ENCODE results near the gene MEOX2.

Gene MEOX2

DNA sequence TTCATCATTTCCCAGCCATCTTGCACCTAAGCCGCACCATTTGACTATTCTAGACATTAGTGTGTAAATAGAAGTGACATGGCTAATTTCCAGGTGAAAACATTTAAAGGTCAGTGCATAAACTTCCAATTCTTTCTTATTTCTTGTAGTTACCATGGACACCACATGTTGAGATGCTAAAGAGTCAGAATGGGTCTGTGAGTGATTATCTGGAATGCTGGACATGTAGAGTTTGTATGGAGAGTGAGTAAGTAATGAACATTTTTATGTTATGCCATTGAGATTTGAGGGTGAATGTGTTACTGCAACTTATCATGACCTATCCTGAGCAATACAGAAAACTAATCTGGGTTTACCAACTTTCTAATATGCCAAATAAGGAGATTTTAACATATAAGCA lies 60.4 kb downstream of the MEOX2 start:
- no peak for DNase-seq
- H3K4me2 ChIP-seq (ENCODE audit: low read depth, low read length) = no peak overlapping the region
- H3K4me3 ChIP-seq (ENCODE audit: low read length) = no peak overlapping the region
- no peak overlapping the region for H3K27ac ChIP-seq (ENCODE audit: low read length)
- no peak overlapping the region for H3K9ac ChIP-seq (ENCODE audit: low read length)
- H3F3A ChIP-seq (ENCODE audit: insufficient read depth, low read length) = no peaks in the 10 kb centered on the region
- H3K79me2 ChIP-seq (ENCODE audit: low read length) = no peaks in the 10 kb centered on the region
- H3K4me1 ChIP-seq (ENCODE audit: low read length) = no peaks in the 10 kb centered on the region
- no peak for TF ChIP-seq EZH2phosphoT487 (IDR thresholded peaks at IDR 0.05; ENCODE audit: low read length)
- no peak for TF ChIP-seq EZH2 (optimal IDR thresholded peaks at IDR 0.05; ENCODE audit: low read depth, low read length)
- TF ChIP-seq, protein P1, sequence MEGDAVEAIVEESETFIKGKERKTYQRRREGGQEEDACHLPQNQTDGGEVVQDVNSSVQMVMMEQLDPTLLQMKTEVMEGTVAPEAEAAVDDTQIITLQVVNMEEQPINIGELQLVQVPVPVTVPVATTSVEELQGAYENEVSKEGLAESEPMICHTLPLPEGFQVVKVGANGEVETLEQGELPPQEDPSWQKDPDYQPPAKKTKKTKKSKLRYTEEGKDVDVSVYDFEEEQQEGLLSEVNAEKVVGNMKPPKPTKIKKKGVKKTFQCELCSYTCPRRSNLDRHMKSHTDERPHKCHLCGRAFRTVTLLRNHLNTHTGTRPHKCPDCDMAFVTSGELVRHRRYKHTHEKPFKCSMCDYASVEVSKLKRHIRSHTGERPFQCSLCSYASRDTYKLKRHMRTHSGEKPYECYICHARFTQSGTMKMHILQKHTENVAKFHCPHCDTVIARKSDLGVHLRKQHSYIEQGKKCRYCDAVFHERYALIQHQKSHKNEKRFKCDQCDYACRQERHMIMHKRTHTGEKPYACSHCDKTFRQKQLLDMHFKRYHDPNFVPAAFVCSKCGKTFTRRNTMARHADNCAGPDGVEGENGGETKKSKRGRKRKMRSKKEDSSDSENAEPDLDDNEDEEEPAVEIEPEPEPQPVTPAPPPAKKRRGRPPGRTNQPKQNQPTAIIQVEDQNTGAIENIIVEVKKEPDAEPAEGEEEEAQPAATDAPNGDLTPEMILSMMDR (IDR thresholded peaks at IDR 0.05; ENCODE audit: low read length) = no peak
- no peaks in the 10 kb centered on the region for H4K20me1 ChIP-seq (ENCODE audit: insufficient read depth, low read length)
- H3K27me3 ChIP-seq (replicated peaks; ENCODE audit: insufficient read depth, low read length) = no peaks in the 10 kb centered on the region
- no peak overlapping the region for H2AFZ ChIP-seq (ENCODE audit: low read length)
- H3K9me3 ChIP-seq (replicated peaks; ENCODE audit: insufficient read depth, low read length) = no peaks in the 10 kb centered on the region; the same call in 1 of the 2 replicates
- no peaks in the 10 kb centered on the region for H3K9me2 ChIP-seq (replicated peaks; ENCODE audit: insufficient read depth, low read length)
- no peaks in the 10 kb centered on the region for H3K36me3 ChIP-seq (replicated peaks; ENCODE audit: insufficient read depth, low read length)

DNA sequence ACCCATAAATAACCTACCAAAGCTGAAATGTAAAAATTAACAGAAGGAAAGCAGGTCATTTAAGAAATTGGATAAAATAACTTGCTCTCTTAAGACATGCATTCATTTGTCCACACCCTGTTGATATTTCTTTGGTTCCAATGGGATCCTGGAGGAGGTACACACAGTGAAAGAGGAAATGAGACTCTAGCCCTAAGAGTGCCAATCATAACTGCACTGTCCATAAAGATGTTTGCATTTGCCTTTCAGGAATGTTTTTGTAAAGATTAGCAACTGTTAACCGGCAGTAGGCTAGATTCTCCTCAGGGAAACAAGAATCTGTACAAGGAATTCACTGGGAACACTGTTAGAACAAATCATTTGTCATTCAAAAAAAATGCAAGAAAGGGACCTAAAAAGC lies 61.0 kb downstream of the MEOX2 start:
- Histone ChIP-seq H3K4me3 (ENCODE audit: low read length) (no peak overlapping the region), H3K27ac (ENCODE audit: low read length) (no peak overlapping the region), H3K36me3 (replicated peaks; ENCODE audit: insufficient read depth, low read length) (no peaks in the 10 kb centered on the region), H3K4me1 (ENCODE audit: low read length) (no peaks in the 10 kb centered on the region), H3F3A (ENCODE audit: insufficient read depth, low read length) (no peaks in the 10 kb centered on the region), H3K9me2 (replicated peaks; ENCODE audit: insufficient read depth, low read length) (no peaks in the 10 kb centered on the region), H3K27me3 (replicated peaks; ENCODE audit: insufficient read depth, low read length) (no peaks in the 10 kb centered on the region), H3K4me2 (ENCODE audit: low read depth, low read length) (no peak overlapping the region), H3K9ac (ENCODE audit: low read length) (no peak overlapping the region), H3K9me3 (replicated peaks; ENCODE audit: insufficient read depth, low read length) (no peaks in the 10 kb centered on the region; the same call in 1 of the 2 replicates), H2AFZ (ENCODE audit: low read length) (no peak overlapping the region), H3K79me2 (ENCODE audit: low read length) (no peaks in the 10 kb centered on the region), H4K20me1 (ENCODE audit: insufficient read depth, low read length) (no peaks in the 10 kb centered on the region)
- no peak for DNase-seq
- TF ChIP-seq, protein P1 (IDR thresholded peaks at IDR 0.05; ENCODE audit: low read length) = no peak

DNA sequence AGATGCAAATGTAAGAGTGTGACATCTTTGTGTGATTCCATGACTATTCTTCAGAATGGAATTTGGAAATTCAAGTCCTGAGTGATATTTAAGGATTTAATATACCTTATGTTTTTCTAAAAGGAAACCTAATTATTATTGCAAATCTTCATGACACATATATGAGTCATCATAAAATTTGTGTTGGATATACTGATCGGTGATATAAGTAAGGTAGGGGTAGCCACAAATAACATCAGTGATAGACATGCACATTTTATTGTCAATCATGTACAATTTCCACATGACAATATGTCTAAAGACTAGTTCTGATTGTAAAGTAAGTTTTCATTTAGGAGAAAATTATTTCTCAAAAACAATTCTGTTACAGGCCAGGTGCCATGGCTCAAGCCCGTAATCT lies 65.0 kb downstream of the MEOX2 start:
- TF ChIP-seq EZH2phosphoT487 (IDR thresholded peaks at IDR 0.05; ENCODE audit: low read length) (no peak), EZH2 (optimal IDR thresholded peaks at IDR 0.05; ENCODE audit: low read depth, low read length) (no peak)
- TF ChIP-seq, protein P1 (IDR thresholded peaks at IDR 0.05; ENCODE audit: low read length) = no peak
- Histone ChIP-seq H3K27me3 (replicated peaks; ENCODE audit: insufficient read depth, low read length) (no peaks in the 10 kb centered on the region), H3K9me2 (replicated peaks; ENCODE audit: insufficient read depth, low read length) (no peaks in the 10 kb centered on the region), H3K9ac (ENCODE audit: low read length) (no peak overlapping the region), H3K9me3 (replicated peaks; ENCODE audit: insufficient read depth, low read length) (no peaks in the 10 kb centered on the region; the same call in 1 of the 2 replicates), H3K4me2 (ENCODE audit: low read depth, low read length) (no peak overlapping the region), H3F3A (ENCODE audit: insufficient read depth, low read length) (no peaks in the 10 kb centered on the region), H3K4me1 (ENCODE audit: low read length) (no peaks in the 10 kb centered on the region), H3K4me3 (ENCODE audit: low read length) (no peak overlapping the region), H3K36me3 (replicated peaks; ENCODE audit: insufficient read depth, low read length) (no peaks in the 10 kb centered on the region), H2AFZ (ENCODE audit: low read length) (no peak overlapping the region), H3K27ac (ENCODE audit: low read length) (no peak overlapping the region), H4K20me1 (ENCODE audit: insufficient read depth, low read length) (no peaks in the 10 kb centered on the region), H3K79me2 (ENCODE audit: low read length) (no peaks in the 10 kb centered on the region)
- no peak for DNase-seq

Measured in MM.1S (cell line).